ENCODE data around the gene CAPN14. TPM values are rescaled to one million over a fixed set of nuclear protein-coding genes. Genes with fewer than 3 reads are reported as not detected.

The CAPN14 gene
- total RNA-seq, 4 donors from 2014 or later = 124 to 316 (median 198) TPM

- Histone ChIP-seq H3K9me3 (no peaks in the 10 kb centered on the region), H3K36me3 (no peaks in the 10 kb centered on the region), H3K27ac (peak overlapping the region; percentile 49 to 82 (median 68)), H3K4me1 (peaks cover 0 to 30% (median 15%) of the 10 kb centered on the region in 3 donors), H3K27me3 (no peaks in the 10 kb centered on the region), H3K4me3 (no peak overlapping the region)
- WGBS, 2 donors = 38 to 42% methylated on average over 5 to 6 of the region's 6 CpGs
- no peak for TF ChIP-seq POLR2A (IDR thresholded peaks at IDR 0.05)
- no peak for TF ChIP-seq CTCF (IDR thresholded peaks at IDR 0.05)
- DNase-seq = no peak
- intact Hi-C loops (cut with DNase I) = no loop called here
Measured at GRCh38 chr2:31227110-31227509, 9.8 kb upstream of the CAPN14 start.

DNA sequence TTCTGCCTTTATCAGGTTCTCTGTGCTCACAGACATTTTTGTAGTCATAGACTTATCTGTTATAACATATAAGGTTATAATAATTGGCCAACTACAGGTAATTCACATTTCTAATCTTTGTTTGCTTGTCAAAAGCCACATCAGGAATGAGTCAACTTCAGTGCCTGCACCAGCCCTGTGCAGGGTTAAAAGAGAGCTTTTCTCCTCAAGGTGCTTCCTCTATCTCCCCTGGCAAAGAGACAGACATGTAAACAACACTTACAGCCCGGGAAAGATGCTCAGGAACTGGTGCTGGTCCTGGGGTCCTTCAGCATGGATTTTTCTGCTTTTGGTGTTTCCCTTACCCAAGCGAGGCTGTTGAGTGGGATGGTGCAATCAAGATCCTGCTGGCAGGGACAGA lies 9.0 kb upstream of the CAPN14 start:
- no peak overlapping the region for H3K4me3 ChIP-seq
- no peak for TF ChIP-seq CTCF (IDR thresholded peaks at IDR 0.05)
- intact Hi-C loops (cut with DNase I) = no loop called here
- H3K9me3 ChIP-seq = no peaks in the 10 kb centered on the region
- peaks cover 0 to 30% (median 15%) of the 10 kb centered on the region in 3 donors for H3K4me1 ChIP-seq
- WGBS, 2 donors = 20 to 39% methylated on average over 2 of the region's 2 CpGs
- H3K27ac ChIP-seq = peak overlapping the region in 2 of 4 donors; percentile 71 to 82
- H3K27me3 ChIP-seq = no peaks in the 10 kb centered on the region
- no peak for DNase-seq
- H3K36me3 ChIP-seq = no peaks in the 10 kb centered on the region

DNA sequence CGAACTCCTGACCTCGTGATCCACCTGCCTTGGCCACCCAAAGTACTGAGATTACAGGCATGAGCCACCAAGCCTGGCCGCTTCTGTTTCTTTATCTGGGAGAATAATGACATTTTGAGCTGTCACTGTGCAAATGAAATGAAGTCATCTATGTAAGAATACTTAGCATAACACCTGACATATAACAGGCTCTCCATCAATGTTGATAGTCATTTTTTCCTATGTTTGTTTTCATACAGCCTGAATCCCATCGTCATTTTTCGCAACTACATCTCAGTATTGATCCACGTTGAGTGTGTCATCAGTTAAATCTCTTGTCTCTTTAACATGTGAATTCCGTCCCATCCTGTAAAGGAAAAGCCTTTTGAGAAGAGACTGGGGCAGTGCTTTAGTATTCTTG lies 6.4 kb upstream of the CAPN14 start:
- Histone ChIP-seq H3K36me3 (no peaks in the 10 kb centered on the region), H3K4me1 (peaks cover 0 to 41% (median 15%) of the 10 kb centered on the region in 3 donors), H3K27me3 (no peaks in the 10 kb centered on the region), H3K9me3 (no peaks in the 10 kb centered on the region), H3K27ac (no peak overlapping the region), H3K4me3 (no peak overlapping the region)
- no peak for DNase-seq
- intact Hi-C loops (cut with DNase I) = no loop called here
- 83 to 93% methylated on average over 7 of the region's 7 CpGs for WGBS, 2 donors
- TF ChIP-seq CTCF (IDR thresholded peaks at IDR 0.05) (no peak), POLR2A (IDR thresholded peaks at IDR 0.05) (no peak)

GRCh38 chr2:31223026-31223425 lies 5.7 kb upstream of the CAPN14 start:
- Histone ChIP-seq H3K4me1 (peaks cover 0 to 42% (median 15%) of the 10 kb centered on the region in 3 donors), H3K27ac (no peak overlapping the region), H3K4me3 (no peak overlapping the region), H3K27me3 (no peaks in the 10 kb centered on the region), H3K9me3 (no peaks in the 10 kb centered on the region), H3K36me3 (no peaks in the 10 kb centered on the region)
- 83% methylated on average over 4 of the region's 4 CpGs for WGBS, 2 donors
- intact Hi-C loops (cut with DNase I) = no loop called here
- no peak for TF ChIP-seq POLR2A (IDR thresholded peaks at IDR 0.05)
- no peak for TF ChIP-seq CTCF (IDR thresholded peaks at IDR 0.05)
- no peak for DNase-seq

GRCh38 chr2:31222071-31222470 lies 4.8 kb upstream of the CAPN14 start:
- no peaks in the 10 kb centered on the region for H3K36me3 ChIP-seq
- TF ChIP-seq CTCF (IDR thresholded peaks at IDR 0.05) = no peak
- 86 to 87% methylated on average over 4 of the region's 4 CpGs for WGBS, 2 donors
- H3K4me3 ChIP-seq = no peak overlapping the region
- DNase-seq = no peak
- H3K9me3 ChIP-seq = no peaks in the 10 kb centered on the region
- H3K27me3 ChIP-seq = no peaks in the 10 kb centered on the region
- H3K27ac ChIP-seq = no peak overlapping the region
- intact Hi-C loops (cut with DNase I) = no loop called here
- peaks cover 0 to 42% (median 8%) of the 10 kb centered on the region in 3 donors for H3K4me1 ChIP-seq
